ENCODE measurements around the gene BRAT1. TPM values are rescaled to one million over a fixed set of nuclear protein-coding genes. Genes with fewer than 3 reads are reported as not detected.

BRAT1 gene
- total RNA-seq, 1 donor from 2014 or later = 19.2 TPM

DNA sequence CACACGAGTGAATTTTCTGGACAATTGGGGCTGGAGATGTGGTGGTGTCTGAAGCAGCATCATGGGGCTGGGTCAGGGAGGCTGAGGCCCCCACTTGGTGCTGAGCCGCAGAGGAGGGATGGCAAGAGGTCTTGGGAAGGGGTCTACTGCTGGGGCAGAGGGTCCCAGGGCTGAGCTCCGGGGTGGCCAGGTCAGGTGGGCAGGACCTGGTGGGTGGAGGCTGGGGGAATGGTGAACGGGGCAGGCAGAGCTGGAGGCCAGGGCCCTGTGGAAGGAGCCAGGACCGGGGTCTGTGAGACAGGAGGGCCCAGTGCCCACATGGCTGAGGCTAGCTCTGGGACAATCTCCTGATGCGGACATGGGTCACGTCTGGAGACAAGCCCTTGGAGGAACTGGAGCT, 56.1 kb downstream of the BRAT1 start:
- no peak for DNase-seq (ENCODE audit: low read depth, low spot score)

DNA sequence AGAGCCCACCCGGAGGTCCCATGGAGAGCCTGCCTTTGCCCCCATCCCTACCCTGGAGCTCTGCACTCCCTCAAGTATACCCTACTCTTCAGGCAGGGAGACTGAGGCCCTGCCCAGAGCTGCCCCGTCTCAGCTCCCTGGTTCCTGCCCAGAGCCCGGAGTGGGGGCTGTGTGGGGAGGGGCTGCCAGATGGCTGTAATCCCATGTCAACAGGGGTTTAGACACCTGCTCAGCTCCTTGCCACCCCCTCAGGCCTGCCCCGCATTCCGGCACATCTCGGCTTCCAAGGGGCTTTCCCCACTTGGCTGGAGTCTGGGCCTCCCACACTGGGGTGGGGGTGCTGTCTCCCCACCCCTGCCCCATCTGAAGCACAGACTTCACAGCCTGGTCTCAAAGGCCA, 56.6 kb downstream of the BRAT1 start:
- no peak for DNase-seq (ENCODE audit: low read depth, low spot score)

DNA sequence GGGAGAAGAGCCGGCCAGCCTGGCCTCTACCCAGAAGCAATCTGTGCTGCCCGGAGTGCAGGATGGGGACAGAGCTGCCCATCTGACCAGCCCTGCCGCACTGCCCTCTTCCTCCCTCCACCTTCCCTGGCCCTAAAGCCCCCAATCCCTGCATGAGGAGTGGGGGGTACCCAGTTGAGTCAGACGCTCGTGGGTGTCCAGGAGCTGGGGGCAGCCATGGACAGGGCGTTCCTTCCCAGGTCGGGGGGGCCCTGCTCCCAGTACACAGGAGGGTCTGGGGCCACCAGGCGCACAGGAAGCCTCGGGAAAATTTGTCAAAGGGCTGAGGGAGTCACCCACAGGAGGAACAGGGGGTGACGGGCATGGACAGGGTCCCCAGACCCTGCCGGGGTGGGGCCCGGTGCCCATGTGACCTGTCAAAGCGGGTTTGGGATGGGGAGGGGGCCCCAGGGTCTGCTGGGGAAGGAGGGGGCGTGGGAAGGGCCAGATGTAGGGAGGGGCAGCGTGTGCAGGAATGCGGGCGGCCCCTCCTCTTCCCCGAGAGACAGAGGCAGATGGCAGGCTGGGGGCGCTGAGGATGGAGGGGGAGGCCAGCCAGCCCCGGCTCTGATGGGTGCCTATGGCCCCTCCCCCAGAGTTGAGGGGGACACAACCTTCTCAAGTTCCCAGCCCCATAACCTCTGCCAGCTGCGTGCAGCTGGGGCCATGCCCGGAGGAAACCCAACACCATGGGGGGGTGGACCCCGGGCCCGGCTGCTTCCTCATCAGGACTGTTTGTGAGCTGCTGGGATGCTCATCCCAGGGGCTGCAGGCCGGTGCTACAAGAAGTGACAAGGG, 57.6 kb downstream of the BRAT1 start:
- DNase-seq (ENCODE audit: low read depth, low spot score) = no peak

DNA sequence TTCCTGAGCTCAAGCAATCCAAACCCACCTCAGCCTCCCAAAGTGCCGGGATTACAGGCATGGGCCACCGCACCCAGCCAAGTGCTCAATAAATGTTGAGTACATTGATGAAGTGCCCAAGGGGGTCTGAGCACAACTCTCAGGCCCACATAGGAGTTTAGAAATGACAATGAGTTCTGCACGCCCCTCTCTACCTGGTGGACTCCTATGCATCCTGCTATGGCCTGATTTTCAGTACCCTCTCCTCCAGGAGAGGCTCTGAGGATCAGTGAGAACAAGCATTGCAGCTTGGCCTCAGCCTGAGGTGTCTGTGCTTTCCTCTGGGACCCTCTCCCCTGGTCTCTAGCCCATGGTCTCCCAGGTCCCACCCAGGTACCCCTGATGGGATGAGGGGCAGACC, 58.3 kb downstream of the BRAT1 start:
- no peak for DNase-seq (ENCODE audit: low read depth, low spot score)

- DNase-seq (ENCODE audit: low read depth, low spot score) = no peak
Observed at GRCh38 chr7:2496375-2496774, 58.9 kb downstream of the BRAT1 start.

- DNase-seq (ENCODE audit: low read depth, low spot score) = no peak
Observed at GRCh38 chr7:2495418-2496299, 59.7 kb downstream of the BRAT1 start.

DNA sequence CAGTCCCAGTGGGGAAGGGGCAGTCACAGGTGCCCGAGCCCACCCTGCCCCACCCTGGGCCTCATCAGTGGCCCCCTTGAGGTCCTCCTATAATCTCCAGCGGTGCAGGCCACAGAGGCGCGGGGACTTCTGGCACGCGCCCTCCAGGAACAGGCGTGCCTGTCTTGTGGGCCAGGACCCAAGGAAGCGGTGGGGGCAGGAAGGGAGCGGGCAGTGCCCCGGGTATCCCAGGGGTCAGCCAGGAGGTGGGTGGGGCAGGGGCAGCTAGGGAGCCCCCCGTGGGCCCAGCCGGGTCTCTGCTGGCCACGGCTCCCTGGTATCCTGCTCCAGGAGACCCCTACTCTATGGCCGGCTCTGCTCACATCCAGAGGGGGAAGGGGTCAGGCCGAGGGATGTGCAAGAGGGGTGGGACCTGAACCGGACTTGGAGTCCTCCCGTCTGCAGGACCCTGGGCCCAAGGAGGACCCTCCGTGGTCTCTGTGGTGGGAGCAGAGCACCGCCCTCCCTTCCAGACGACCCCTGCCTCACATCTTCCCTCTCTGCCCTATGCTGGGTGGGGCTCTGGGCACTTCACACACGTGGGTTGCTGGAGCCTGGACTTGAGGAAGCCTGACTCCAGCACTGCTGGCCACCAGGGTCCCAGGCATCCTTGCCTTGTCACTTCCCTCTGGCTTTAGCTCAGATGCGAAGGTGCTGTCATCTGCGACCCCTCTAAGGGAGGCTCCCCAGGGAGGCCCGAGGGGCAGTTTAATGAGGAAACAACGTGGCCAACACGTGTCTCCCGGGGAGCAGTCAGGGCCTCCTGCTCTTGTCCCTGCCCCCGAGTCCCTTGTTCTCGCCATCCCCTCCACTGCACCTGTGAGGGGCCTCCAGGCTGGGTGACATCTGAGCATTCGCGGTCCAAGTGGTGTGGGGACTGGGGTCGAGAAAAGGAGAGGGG, 60.9 kb downstream of the BRAT1 start:
- no peak for DNase-seq (ENCODE audit: low read depth, low spot score)

DNA sequence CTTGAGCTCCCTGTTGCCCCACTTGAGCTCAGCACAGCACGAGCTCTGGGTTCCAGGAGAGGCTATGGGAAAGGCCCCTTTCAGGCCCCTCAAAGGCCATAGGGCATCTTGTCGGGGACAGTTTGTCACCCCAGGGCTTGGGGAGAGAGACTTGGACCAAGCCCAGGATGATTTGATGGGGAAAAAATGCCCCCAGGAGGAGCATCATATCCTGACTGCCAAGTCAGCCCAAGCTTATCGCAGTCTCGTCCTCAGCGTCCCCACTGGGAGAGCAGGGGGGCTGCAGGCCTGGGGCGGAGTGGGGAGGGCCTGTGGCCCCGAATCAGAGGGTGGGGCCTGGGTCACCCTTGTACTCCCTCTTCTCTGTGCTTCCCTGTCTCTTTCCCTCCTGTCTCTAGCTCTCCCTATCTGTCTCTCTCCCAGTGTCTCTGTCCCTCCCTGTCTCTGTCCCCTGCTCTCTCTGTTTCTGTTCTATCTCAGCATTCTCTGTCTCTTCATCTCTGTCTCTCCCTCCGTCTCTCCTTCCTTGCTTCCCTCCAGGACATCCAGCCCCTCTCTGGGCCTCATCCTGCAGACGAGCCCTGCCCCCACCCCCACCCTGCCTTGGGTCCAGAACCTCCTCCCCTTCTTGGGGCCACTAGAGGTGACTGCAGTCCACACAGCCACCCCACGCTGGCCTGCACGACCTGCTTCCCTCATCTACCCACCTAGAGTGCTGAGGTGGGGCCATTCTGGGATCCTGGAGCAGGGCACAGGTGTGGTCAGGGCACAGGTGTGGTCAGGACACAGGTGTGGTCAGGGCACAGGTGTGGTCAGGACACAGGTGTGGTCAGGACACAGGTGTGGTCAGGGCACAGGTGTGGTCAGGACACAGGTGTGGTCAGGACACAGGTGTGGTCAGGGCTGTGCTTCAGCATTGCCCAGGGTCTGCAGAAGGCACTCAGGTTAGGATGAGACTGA, 61.8 kb downstream of the BRAT1 start:
- DNase-seq (ENCODE audit: low read depth, low spot score) = no peak

DNA sequence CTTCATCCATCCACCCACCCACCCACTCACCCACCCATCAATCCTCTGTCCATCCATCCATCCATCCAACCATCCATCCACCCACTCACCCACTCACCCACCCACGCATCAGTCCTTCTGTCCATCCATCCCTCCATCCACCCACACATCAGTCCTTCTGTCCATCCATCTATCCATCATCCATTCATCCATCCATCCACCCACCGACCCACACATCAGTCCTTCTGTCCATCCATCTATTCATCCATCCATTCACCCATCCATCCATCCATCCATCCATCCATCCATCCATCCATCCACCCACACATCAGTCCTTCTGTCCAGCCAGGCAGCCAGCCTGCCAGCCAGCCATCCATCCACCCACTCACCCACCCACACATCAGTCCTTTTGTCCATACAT, 63.3 kb downstream of the BRAT1 start:
- no peak for DNase-seq (ENCODE audit: low read depth, low spot score)

GRCh38 chr7:2490181-2490651, 65.1 kb downstream of the BRAT1 start:
- no peak for DNase-seq (ENCODE audit: low read depth, low spot score)

- DNase-seq (ENCODE audit: low read depth, low spot score) = no peak
Observed at GRCh38 chr7:2488681-2489080, 66.6 kb downstream of the BRAT1 start.

DNA sequence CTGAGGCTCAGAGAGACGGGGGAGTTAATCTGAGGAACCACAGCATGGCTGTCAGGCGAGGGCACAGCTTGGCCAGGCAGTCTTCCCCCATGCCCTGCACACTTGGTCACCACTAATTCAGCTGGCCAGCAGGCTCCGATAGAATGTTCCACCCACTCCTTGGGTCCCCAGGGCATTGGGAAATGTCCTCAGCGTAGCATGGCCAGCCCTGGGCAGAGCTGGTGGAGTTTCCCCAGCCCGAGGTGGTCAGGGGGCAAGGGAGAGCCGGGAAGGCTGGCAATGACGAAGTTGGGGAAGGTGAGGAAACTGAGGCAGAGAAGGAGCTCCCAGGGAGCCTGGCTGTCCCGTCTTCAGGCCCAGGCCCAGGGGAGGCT, 67.1 kb downstream of the BRAT1 start:
- DNase-seq (ENCODE audit: low read depth, low spot score) = no peak

Other genes with a start within 250 kb of the BRAT1 start
- gene SNX8, start 241.1 kb downstream of the BRAT1 start, total RNA-seq = 11.1 and 13.1 TPM in 2 replicates
- gene EIF3B, start 200.7 kb downstream of the BRAT1 start, total RNA-seq = 280 and 312 TPM in 2 replicates
- 7.5 and 8.3 TPM in 2 replicates for gene CHST12, start 151.9 kb downstream of the BRAT1 start, total RNA-seq
- gene GRIFIN, start 79.1 kb downstream of the BRAT1 start, total RNA-seq = not detected in 2 replicates
- gene LFNG, start 35.8 kb downstream of the BRAT1 start, total RNA-seq = 5.8 and 8.6 TPM in 2 replicates
- gene IQCE, start 3.5 kb upstream of the BRAT1 start, total RNA-seq = 7.1 and 10.3 TPM in 2 replicates
- 48.3 and 54.7 TPM in 2 replicates for gene TTYH3, start 76.5 kb upstream of the BRAT1 start, total RNA-seq
- not detected in 2 replicates for gene AMZ1, start 132.7 kb upstream of the BRAT1 start, total RNA-seq